Trophoblast cell (in vitro differentiated cells and primary cell): Measurements from ENCODE around the gene MAP2K4.

Source experiments
- DNase-seq, 2 donors: peaks; one replicate each; pipeline ENCODE4 v3.0.0-alpha.2; 2016
- H2AFZ ChIP-seq: 2 replicates; pipeline ENCODE4 v1.6.1; 2013; ENCODE audit warnings: low read length, moderate library complexity, mild to moderate bottlenecking; ENCODE audit not compliant: insufficient read depth, poor library complexity
- H2AK5ac ChIP-seq: 2 replicates; pipeline ENCODE4 v1.6.1; 2013; ENCODE audit warnings: mild to moderate bottlenecking, low read length
- H2BK120ac ChIP-seq: 2 replicates; pipeline ENCODE4 v1.6.1; 2013; ENCODE audit warnings: low read length, mild to moderate bottlenecking, moderate library complexity; ENCODE audit not compliant: insufficient read depth, poor library complexity
- H2BK12ac ChIP-seq: 2 replicates; pipeline ENCODE4 v1.6.1; 2013; ENCODE audit warnings: mild to moderate bottlenecking, low read length, moderate library complexity
- H2BK5ac ChIP-seq: 2 replicates; pipeline ENCODE4 v1.6.1; 2013; ENCODE audit warnings: low read length, low read depth, moderate library complexity, mild to moderate bottlenecking; ENCODE audit not compliant: poor library complexity
- H3K14ac ChIP-seq: 2 replicates; pipeline ENCODE4 v1.6.1; 2013; ENCODE audit warnings: mild to moderate bottlenecking, low read length
- H3K18ac ChIP-seq: 2 replicates; pipeline ENCODE4 v1.6.1; 2013; ENCODE audit warnings: mild to moderate bottlenecking, low read length
- H3K23ac ChIP-seq: 2 replicates; pipeline ENCODE4 v1.6.1; 2013; ENCODE audit warnings: low read length
- H3K27ac ChIP-seq: 2 replicates; pipeline ENCODE4 v1.5.1; 2013; ENCODE audit warnings: low read depth, mild to moderate bottlenecking, inconsistent platforms, low read length, moderate library complexity
- H3K27me3 ChIP-seq: 2 replicates; pipeline ENCODE4 v1.6.1; 2013; ENCODE audit warnings: inconsistent platforms, mild to moderate bottlenecking, low read length, moderate library complexity; ENCODE audit not compliant: insufficient read depth
- H3K36me3 ChIP-seq, 2 experiments: 1 replicate in 1 of 2; 2 replicates in 1 of 2; pipeline ENCODE4 v1.6.1; 2013; ENCODE audit warnings: low read length in 2 of 2, mild to moderate bottlenecking in 2 of 2, moderate library complexity in 1 of 2; ENCODE audit not compliant: insufficient read depth in 2 of 2, control insufficient read depth in 1 of 2
- H3K4ac ChIP-seq: 2 replicates; pipeline ENCODE4 v1.6.1; 2013; ENCODE audit warnings: low read depth, mild to moderate bottlenecking, low read length, moderate library complexity
- H3K4me1 ChIP-seq, 2 experiments: 1 replicate in 1 of 2; 2 replicates in 1 of 2; pipeline ENCODE4 v1.6.1; 2013; ENCODE audit warnings: low read length in 2 of 2, mild to moderate bottlenecking in 2 of 2, moderate library complexity in 1 of 2; ENCODE audit not compliant: insufficient read depth in 2 of 2, control insufficient read depth in 1 of 2
- H3K4me2 ChIP-seq: 2 replicates; pipeline ENCODE4 v1.6.1; 2013; ENCODE audit warnings: inconsistent platforms, mild to moderate bottlenecking, low read length, moderate library complexity
- H3K4me3 ChIP-seq: 2 replicates; pipeline ENCODE4 v1.5.1; 2013; ENCODE audit warnings: mild to moderate bottlenecking, low read depth, low read length, inconsistent platforms
- H3K79me1 ChIP-seq: one replicate; pipeline ENCODE4 v1.6.1; 2013; ENCODE audit warnings: low read length
- H3K79me2 ChIP-seq: 2 replicates; pipeline ENCODE4 v1.6.1; 2013; ENCODE audit warnings: low read length, mild to moderate bottlenecking; ENCODE audit not compliant: control insufficient read depth, insufficient read depth, poor library complexity
- H3K9ac ChIP-seq: 2 replicates; pipeline ENCODE4 v1.6.1; 2013; ENCODE audit warnings: mild to moderate bottlenecking, low read length
- H3K9me3 ChIP-seq: 2 replicates; pipeline ENCODE4 v1.6.1; 2013; ENCODE audit warnings: low read depth, mild to moderate bottlenecking, control low read depth, inconsistent platforms, low read length; ENCODE audit not compliant: insufficient read depth
- H4K12ac ChIP-seq: 2 replicates; pipeline ENCODE4 v1.6.1; 2013; ENCODE audit warnings: low read depth, mild to moderate bottlenecking, low read length, moderate library complexity
- H4K8ac ChIP-seq: 2 replicates; pipeline ENCODE4 v1.6.1; 2013; ENCODE audit warnings: low read depth, mild to moderate bottlenecking, low read length, moderate library complexity
- H4K91ac ChIP-seq: one replicate; pipeline ENCODE4 v1.6.1; 2013; ENCODE audit warnings: low read depth, mild to moderate bottlenecking, low read length, moderate library complexity
- WGBS: extraction: QIAGEN DNeasy Blood & Tissue Kit; methylation state at CpG from one replicate; pipeline ENCODE4 v1.1.7; 2013; ENCODE audit warnings: missing lambda C conversion rate; ENCODE audit not compliant: insufficient read length, insufficient coverage; ENCODE audit errors: extremely low coverage; 5-methylcytosine and 5-hydroxymethylcytosine counted together

MAP2K4 gene

DNA sequence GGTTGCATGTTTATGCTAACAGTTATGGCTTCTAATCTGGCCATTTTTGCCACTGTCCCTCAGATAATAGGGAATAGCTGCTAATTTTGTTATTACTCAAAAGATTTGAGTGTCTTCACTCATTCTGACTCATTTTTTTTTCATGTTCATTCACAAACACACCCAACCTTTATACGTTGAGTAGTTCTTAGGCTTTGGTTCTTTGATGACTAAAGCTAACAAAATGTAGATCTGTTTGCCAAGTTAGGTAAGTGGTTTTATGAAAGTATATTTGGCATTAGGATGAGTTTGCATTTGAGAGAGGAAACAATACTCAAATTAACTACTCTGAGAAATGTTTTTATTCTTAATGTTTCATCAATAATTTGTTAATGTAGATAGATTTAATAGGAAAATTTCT lies 3.6 kb downstream of the MAP2K4 start:
- Histone ChIP-seq H2BK12ac (no peak overlapping the region), H3K4me3 (no peak overlapping the region), H3K18ac (no peak overlapping the region), H2BK120ac (no peak overlapping the region), H3K36me3 (peaks cover 0 to 2% of the 10 kb centered on the region in 2 experiments), H3K79me2 (peaks cover 13% of the 10 kb centered on the region), H3K4me1 (peaks cover 0 to 5% of the 10 kb centered on the region in 2 experiments), H3K27ac (no peak overlapping the region), H3K4ac (no peak overlapping the region), H4K91ac (no peak overlapping the region), H4K12ac (no peak overlapping the region), H3K4me2 (no peak overlapping the region), H3K79me1 (peaks cover 4% of the 10 kb centered on the region), H3K9me3 (no peaks in the 10 kb centered on the region), H2AK5ac (no peak overlapping the region), H2BK5ac (no peak overlapping the region), H3K9ac (no peak overlapping the region), H2AFZ (no peak overlapping the region), H4K8ac (no peak overlapping the region), H3K14ac (no peak overlapping the region), H3K23ac (no peak overlapping the region), H3K27me3 (no peaks in the 10 kb centered on the region)
- no CpG with 5 or more reads among the region's 1 CpG for WGBS
- peak in 1 of 2 donors; percentile 51 for DNase-seq

DNA sequence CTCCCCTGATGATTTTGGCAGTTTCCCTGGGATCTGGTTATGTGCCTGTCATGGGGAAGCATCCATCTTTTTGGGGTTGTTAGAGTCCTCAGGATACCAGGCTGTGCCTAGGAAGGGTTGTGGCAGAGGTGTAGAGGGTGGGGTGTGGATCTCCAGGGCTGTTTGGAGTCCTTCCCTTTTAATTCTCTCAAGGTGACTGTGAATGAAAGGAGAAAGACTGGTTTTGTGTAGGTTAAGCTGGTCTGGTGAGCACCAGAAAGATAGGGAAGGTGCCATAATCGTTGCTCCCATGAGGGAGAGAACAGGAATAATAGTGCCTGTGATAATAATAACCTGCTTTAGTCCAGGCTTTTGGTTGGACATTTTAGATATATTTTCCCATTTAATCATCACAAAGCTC lies 7.0 kb downstream of the MAP2K4 start:
- no peak for DNase-seq
- no peak overlapping the region for H3K27ac ChIP-seq
- no peak overlapping the region for H2BK12ac ChIP-seq
- peaks cover 0 to 2% of the 10 kb centered on the region in 2 experiments for H3K36me3 ChIP-seq
- H3K9ac ChIP-seq: no peak overlapping the region
- H2AK5ac ChIP-seq: no peak overlapping the region
- no peaks in the 10 kb centered on the region for H3K9me3 ChIP-seq
- H4K8ac ChIP-seq: no peak overlapping the region
- H2BK5ac ChIP-seq: no peak overlapping the region
- H3K27me3 ChIP-seq: no peaks in the 10 kb centered on the region
- peak overlapping the region; percentile 2 for H3K4ac ChIP-seq
- H3K79me1 ChIP-seq: no peaks in the 10 kb centered on the region
- H3K4me1 ChIP-seq: peaks cover 0 to 3% of the 10 kb centered on the region in 2 experiments
- H3K4me3 ChIP-seq: no peak overlapping the region
- WGBS: no CpG with 5 or more reads among the region's 1 CpG
- no peak overlapping the region for H2BK120ac ChIP-seq
- H3K23ac ChIP-seq: no peak overlapping the region
- no peak overlapping the region for H2AFZ ChIP-seq
- H3K14ac ChIP-seq: no peak overlapping the region
- H4K91ac ChIP-seq: no peak overlapping the region
- no peak overlapping the region for H3K4me2 ChIP-seq
- H4K12ac ChIP-seq: no peak overlapping the region
- no peak overlapping the region for H3K18ac ChIP-seq
- peaks cover 10% of the 10 kb centered on the region for H3K79me2 ChIP-seq

GRCh38 chr17:12028611-12029010 lies 7.9 kb downstream of the MAP2K4 start:
- Histone ChIP-seq H3K9me3 (no peaks in the 10 kb centered on the region), H4K91ac (no peak overlapping the region), H2AK5ac (no peak overlapping the region), H3K4me3 (no peak overlapping the region), H2AFZ (no peak overlapping the region), H4K12ac (no peak overlapping the region), H3K4me2 (no peak overlapping the region), H3K27ac (no peak overlapping the region), H3K23ac (no peak overlapping the region), H3K27me3 (no peaks in the 10 kb centered on the region), H2BK12ac (no peak overlapping the region), H3K4ac (no peak overlapping the region), H2BK120ac (no peak overlapping the region), H4K8ac (no peak overlapping the region), H3K9ac (no peak overlapping the region), H3K4me1 (peaks cover 0 to under 1% of the 10 kb centered on the region in 2 experiments), H3K18ac (no peak overlapping the region), H3K14ac (no peak overlapping the region), H3K79me1 (no peaks in the 10 kb centered on the region), H3K79me2 (peaks cover 9% of the 10 kb centered on the region), H2BK5ac (no peak overlapping the region), H3K36me3 (peaks cover 0 to 1% of the 10 kb centered on the region in 2 experiments)
- no CpG with 5 or more reads among the region's 2 CpGs for WGBS
- no peak for DNase-seq

DNA sequence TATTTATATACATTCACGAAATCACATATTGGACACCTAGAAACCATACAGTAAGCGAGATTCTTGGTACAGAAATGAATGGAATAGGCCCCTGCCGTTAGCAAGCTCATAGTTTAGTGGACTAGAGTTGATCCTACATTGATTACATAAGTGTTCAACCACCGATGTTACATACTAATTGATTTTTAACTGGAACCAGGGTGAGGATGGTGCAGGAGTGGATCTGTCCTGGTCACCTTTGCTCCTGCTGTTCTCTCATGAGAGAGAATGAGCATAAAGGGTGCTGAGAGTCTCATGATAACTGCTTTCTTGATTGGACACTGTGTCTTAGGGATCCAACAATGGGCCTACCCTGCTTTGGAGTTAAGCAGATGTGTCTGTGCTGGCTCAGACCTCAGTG lies 13.9 kb downstream of the MAP2K4 start:
- peaks cover 0 to 3% of the 10 kb centered on the region in 2 experiments for H3K36me3 ChIP-seq
- no peak overlapping the region for H3K4me3 ChIP-seq
- no peaks in the 10 kb centered on the region for H3K9me3 ChIP-seq
- H4K91ac ChIP-seq: no peak overlapping the region
- WGBS: no CpG with 5 or more reads among the region's 4 CpGs
- no peak overlapping the region for H3K9ac ChIP-seq
- no peak overlapping the region for H3K4me2 ChIP-seq
- H3K4ac ChIP-seq: no peak overlapping the region
- H3K27ac ChIP-seq: no peak overlapping the region
- H3K23ac ChIP-seq: no peak overlapping the region
- H3K14ac ChIP-seq: no peak overlapping the region
- H2AK5ac ChIP-seq: no peak overlapping the region
- no peaks in the 10 kb centered on the region for H3K79me1 ChIP-seq
- H3K4me1 ChIP-seq: no peaks in the 10 kb centered on the region
- no peak overlapping the region for H4K8ac ChIP-seq
- H3K18ac ChIP-seq: no peak overlapping the region
- peaks cover 3% of the 10 kb centered on the region for H3K79me2 ChIP-seq
- no peaks in the 10 kb centered on the region for H3K27me3 ChIP-seq
- no peak overlapping the region for H2AFZ ChIP-seq
- no peak overlapping the region for H4K12ac ChIP-seq
- H2BK12ac ChIP-seq: no peak overlapping the region
- no peak overlapping the region for H2BK120ac ChIP-seq
- no peak for DNase-seq
- H2BK5ac ChIP-seq: no peak overlapping the region
